Epithelial cell of proximal tubule (primary cell): ENCODE measurements around the gene TPSAB1. TPM values are rescaled to one million over a fixed set of nuclear protein-coding genes. Genes with fewer than 3 reads are reported as not detected.

ENCODE experiments used
- DNase-seq: peaks from one replicate; pipeline ENCODE4 v3.0.0-alpha.2; 2011; ENCODE audit warnings: low read depth
- H3K4me3 ChIP-seq: 2 replicates; pipeline ENCODE4 v1.5.1; 2011; ENCODE audit warnings: low read depth, mild to moderate bottlenecking, low read length
- total RNA-seq: library from RNA; depleted of rRNA; stranded (reverse); fragments of >200 nt; gene quantifications from 2 replicates; pipeline ENCODE4 v1.2.3, GENCODE V29; 2015
- TF ChIP-seq, protein P1 (sequence below): conservative IDR thresholded peaks from 2 replicates; pipeline ENCODE4 v1.5.1; 2012; ENCODE audit warnings: low read depth, mild to moderate bottlenecking, low read length

The TPSAB1 gene
- total RNA-seq, 1 donor from 2014 or later: not detected

DNA sequence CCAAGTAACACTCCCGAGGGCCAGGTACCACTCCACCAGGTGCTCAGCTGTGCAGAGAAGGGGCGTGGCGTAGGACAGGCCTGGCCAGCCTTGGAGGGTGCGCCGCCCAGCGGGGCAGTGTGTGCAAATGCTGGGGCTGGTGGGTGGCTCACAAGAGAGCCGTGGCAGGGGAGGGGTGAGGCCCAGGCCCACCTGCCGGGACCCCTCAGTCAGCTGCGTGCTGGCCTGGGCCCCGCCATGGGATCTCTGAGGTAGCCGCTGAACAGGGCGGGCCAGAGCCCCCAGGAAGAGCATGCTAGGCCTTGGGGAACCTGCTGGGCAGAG lies 24.2 kb upstream of the TPSAB1 start:
- TF ChIP-seq, protein P1, sequence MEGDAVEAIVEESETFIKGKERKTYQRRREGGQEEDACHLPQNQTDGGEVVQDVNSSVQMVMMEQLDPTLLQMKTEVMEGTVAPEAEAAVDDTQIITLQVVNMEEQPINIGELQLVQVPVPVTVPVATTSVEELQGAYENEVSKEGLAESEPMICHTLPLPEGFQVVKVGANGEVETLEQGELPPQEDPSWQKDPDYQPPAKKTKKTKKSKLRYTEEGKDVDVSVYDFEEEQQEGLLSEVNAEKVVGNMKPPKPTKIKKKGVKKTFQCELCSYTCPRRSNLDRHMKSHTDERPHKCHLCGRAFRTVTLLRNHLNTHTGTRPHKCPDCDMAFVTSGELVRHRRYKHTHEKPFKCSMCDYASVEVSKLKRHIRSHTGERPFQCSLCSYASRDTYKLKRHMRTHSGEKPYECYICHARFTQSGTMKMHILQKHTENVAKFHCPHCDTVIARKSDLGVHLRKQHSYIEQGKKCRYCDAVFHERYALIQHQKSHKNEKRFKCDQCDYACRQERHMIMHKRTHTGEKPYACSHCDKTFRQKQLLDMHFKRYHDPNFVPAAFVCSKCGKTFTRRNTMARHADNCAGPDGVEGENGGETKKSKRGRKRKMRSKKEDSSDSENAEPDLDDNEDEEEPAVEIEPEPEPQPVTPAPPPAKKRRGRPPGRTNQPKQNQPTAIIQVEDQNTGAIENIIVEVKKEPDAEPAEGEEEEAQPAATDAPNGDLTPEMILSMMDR: no peak
- DNase-seq: no peak
- no peak overlapping the region for H3K4me3 ChIP-seq

DNA sequence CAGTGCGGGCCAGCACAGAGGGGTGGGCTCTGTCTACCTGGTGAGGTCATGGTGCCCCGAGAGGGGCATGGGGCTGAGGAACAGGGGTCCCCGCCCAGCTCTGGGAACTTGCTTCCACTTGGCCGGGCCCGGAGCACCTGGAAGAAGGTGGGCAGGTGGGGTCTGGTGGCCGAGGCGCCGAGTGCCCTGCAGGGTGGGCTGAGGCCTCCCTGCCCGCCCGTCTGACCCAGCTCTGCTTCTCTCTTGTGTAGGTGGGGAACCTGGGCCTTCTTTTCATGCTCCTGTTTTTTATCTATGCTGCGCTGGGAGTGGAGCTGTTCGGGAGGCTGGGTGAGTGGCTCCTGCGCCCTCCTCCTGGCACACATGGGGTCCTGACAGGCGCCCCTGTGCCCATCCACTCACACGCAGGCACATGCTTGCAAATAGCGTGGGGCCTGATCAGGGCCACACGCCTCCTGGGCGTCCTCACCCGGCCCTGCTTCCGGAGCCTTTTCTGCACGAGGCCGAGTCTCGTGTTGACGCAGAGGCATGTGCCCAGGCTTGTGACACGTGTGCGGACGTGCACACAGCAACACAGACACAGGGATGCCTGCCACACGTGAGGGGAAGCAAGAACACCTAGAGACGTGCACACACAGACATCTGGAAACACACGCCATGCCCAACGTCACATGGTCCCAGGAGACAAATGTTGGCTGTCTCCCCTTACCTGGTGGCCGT lies 23.7 kb upstream of the TPSAB1 start:
- H3K4me3 ChIP-seq: no peak overlapping the region
- no peak for DNase-seq
- TF ChIP-seq, protein P1: no peak

DNA sequence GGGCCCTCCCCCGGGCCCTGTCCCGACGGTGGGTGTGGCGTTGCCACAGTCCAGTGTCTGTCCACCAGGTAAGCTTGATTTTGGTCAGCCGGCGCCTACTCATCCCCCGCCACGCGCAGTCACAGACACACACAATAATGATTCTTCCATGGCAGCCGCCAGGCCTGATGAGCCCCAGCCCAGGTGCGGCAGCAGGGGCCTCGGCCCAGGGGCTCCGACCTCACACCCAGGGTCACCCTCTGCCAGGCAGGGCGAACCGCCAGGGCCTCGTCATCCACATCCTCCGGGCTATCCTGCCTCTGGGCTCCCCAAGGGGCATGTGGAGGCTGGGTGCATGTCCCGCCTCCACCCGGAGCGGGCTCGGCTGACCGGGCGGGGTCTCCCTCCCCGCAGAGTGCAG lies 23.0 kb upstream of the TPSAB1 start:
- no peak overlapping the region for H3K4me3 ChIP-seq
- TF ChIP-seq, protein P1: no peak
- no peak for DNase-seq

DNA sequence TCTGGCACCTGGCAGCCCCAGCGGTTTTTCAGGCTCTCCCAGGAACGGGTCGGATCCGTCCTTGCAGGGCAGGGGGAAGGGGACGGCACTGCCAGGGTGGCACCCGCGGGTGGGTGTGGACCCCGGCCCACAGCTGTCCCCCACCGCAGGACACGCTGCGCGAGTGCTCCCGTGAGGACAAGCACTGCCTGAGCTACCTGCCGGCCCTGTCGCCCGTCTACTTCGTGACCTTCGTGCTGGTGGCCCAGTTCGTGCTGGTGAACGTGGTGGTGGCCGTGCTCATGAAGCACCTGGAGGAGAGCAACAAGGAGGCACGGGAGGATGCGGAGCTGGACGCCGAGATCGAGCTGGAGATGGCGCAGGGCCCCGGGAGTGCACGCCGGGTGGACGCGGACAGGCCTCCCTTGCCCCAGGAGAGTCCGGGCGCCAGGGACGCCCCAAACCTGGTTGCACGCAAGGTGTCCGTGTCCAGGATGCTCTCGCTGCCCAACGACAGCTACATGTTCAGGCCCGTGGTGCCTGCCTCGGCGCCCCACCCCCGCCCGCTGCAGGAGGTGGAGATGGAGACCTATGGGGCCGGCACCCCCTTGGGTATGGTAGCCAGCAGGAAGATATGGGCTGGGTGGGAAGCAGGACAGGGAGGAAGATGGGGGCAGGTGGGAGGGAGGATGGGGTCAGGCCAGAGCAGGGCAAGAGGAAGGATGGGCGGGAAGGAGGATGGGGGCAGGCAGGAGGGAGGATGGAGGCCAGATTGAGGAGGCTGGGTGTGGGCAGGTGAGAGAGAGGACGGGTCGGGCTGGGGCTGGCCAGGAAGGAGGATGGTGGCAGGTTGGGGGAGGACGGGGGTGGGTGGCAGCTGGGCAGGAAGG lies 22.2 kb upstream of the TPSAB1 start:
- no peak overlapping the region for H3K4me3 ChIP-seq
- DNase-seq: no peak
- TF ChIP-seq, protein P1: no peak

DNA sequence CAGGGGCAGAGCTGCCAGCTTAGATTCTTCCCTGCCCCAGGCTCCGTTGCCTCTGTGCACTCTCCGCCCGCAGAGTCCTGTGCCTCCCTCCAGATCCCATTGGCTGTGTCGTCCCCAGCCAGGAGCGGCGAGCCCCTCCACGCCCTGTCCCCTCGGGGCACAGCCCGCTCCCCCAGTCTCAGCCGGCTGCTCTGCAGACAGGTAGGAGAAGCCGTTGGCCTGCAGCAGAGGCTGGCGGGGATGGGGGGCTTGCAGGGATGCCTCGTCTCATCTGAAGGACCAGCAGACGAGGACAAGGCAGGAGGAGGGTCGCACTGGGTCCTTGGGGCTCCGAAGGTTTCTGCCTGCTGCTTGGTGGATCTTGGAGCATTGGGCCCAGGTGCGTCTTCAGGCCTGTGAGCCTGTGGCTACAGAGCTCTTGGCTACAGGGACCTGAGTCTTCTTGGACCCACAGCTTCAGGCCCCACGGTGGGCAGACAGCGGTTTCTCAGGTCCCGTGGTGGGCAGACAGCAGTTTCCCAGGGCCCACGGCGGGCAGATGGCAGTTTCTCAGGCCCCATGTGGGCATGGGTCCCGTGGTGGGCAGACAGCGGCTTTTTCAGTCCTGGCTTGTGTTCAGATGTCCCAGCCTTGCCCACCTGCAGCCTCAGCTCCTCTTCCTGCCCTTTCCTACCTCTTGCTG lies 21.4 kb upstream of the TPSAB1 start:
- TF ChIP-seq, protein P1: no peak
- no peak for DNase-seq
- H3K4me3 ChIP-seq: no peak overlapping the region

DNA sequence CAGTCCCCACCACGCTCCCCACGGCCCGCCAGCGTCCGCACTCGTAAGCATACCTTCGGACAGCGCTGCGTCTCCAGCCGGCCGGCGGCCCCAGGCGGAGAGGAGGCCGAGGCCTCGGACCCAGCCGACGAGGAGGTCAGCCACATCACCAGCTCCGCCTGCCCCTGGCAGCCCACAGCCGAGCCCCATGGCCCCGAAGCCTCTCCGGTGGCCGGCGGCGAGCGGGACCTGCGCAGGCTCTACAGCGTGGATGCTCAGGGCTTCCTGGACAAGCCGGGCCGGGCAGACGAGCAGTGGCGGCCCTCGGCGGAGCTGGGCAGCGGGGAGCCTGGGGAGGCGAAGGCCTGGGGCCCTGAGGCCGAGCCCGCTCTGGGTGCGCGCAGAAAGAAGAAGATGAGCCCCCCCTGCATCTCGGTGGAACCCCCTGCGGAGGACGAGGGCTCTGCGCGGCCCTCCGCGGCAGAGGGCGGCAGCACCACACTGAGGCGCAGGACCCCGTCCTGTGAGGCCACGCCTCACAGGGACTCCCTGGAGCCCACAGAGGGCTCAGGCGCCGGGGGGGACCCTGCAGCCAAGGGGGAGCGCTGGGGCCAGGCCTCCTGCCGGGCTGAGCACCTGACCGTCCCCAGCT lies 20.3 kb upstream of the TPSAB1 start:
- no peak for DNase-seq
- no peak overlapping the region for H3K4me3 ChIP-seq
- TF ChIP-seq, protein P1: no peak
